ENCODE data around the gene CDCA8. TPM values are rescaled to one million over a fixed set of nuclear protein-coding genes. Genes with fewer than 3 reads are reported as not detected.

CDCA8 gene
- total and polyA plus RNA-seq, 2 experiments from 2014 or later: 31.6 to 37.9 TPM

- Mint-ChIP-seq H3K4me1 (no peaks in the 10 kb centered on the region), H3K9me3 (peaks cover 1% of the 10 kb centered on the region; the same call in 2 of the 3 replicates), H3K27me3 (ENCODE audit: insufficient read depth, low read depth, poor library complexity) (peaks cover 3% of the 10 kb centered on the region), H3K4me3 (no peak overlapping the region), H3K27ac (no peak overlapping the region), H3K36me3 (ENCODE audit: low read depth) (no peaks in the 10 kb centered on the region)
- H4K20me1 ChIP-seq (replicated peaks; ENCODE audit: insufficient read depth): no peaks in the 10 kb centered on the region
- no peaks in the 10 kb centered on the region for H3K27me3 ChIP-seq (ENCODE audit: insufficient read depth)
- no peak overlapping the region for H2AFZ ChIP-seq
- no peaks in the 10 kb centered on the region for H3K36me3 ChIP-seq (ENCODE audit: insufficient read depth)
- no peaks in the 10 kb centered on the region for H3K4me1 ChIP-seq (ENCODE audit: insufficient read depth)
- no peaks in the 10 kb centered on the region for H3F3A ChIP-seq (replicated peaks; ENCODE audit: low read depth)
- TF ChIP-seq CTCF (conservative IDR thresholded peaks at IDR 0.05; ENCODE audit: low read depth in 2 of 2) (0 out of 4 replicates have a peak, but pooled peaks of 1 of the 2 experiments have one; percentile 5), REST (IDR thresholded peaks at IDR 0.05; ENCODE audit: unreplicated experiment) (no peak), JUNB (IDR thresholded peaks at IDR 0.05; ENCODE audit: unreplicated experiment) (no peak)
- DNase-seq (ENCODE audit: low spot score) (peak; percentile 31), ATAC-seq (peak; percentile 68)
- H3K4me2 ChIP-seq: no peak overlapping the region
- H3K79me2 ChIP-seq (replicated peaks; ENCODE audit: insufficient read depth): no peaks in the 10 kb centered on the region
- no peak overlapping the region for H3K27ac ChIP-seq (ENCODE audit: low read depth)
- H3K9me2 ChIP-seq (ENCODE audit: insufficient read depth): no peaks in the 10 kb centered on the region
- no peak overlapping the region for H3K4me3 ChIP-seq
Measured at GRCh38 chr1:37741662-37742061, 49.3 kb downstream of the CDCA8 start.

- no peak overlapping the region for H3K4me3 Mint-ChIP-seq
- Histone ChIP-seq H3F3A (replicated peaks; ENCODE audit: low read depth) (peaks cover 2% of the 10 kb centered on the region; the same call in 1 of the 2 replicates), H3K27me3 (ENCODE audit: insufficient read depth) (peaks cover 23% of the 10 kb centered on the region), H2AFZ (no peak overlapping the region), H3K9me2 (ENCODE audit: insufficient read depth) (no peaks in the 10 kb centered on the region), H3K79me2 (replicated peaks; ENCODE audit: insufficient read depth) (no peaks in the 10 kb centered on the region), H4K20me1 (replicated peaks; ENCODE audit: insufficient read depth) (0 out of 2 replicates have a peak, but pooled peaks cover 4% of the 10 kb centered on the region), H3K4me3 (no peak overlapping the region), H3K27ac (ENCODE audit: low read depth) (no peak overlapping the region), H3K4me1 (ENCODE audit: insufficient read depth) (no peaks in the 10 kb centered on the region), H3K36me3 (ENCODE audit: insufficient read depth) (no peaks in the 10 kb centered on the region), H3K4me2 (no peak overlapping the region)
- no peaks in the 10 kb centered on the region for H3K36me3 Mint-ChIP-seq (ENCODE audit: low read depth)
- DNase-seq (ENCODE audit: low spot score) (no peak), ATAC-seq (no peak)
- TF ChIP-seq ZNF114 (CRISPR knock-in tag; IDR thresholded peaks at IDR 0.05) (no peak), REST (IDR thresholded peaks at IDR 0.05; ENCODE audit: unreplicated experiment) (no peak), STAT1 (IDR thresholded peaks at IDR 0.05; ENCODE audit: unreplicated experiment) (no peak)
- H3K27me3 Mint-ChIP-seq (ENCODE audit: insufficient read depth, low read depth, poor library complexity): peaks cover 13% of the 10 kb centered on the region
- H3K4me1 Mint-ChIP-seq: no peaks in the 10 kb centered on the region
- peaks cover 4% of the 10 kb centered on the region; the same call in 2 of the 3 replicates for H3K9me3 Mint-ChIP-seq
- H3K27ac Mint-ChIP-seq: no peak overlapping the region
Measured at GRCh38 chr1:37746806-37747205, 54.5 kb downstream of the CDCA8 start.
